Transverse colon (tissue), 4 donors: ENCODE results near the gene RNF4.

Experiments used
- POLR2A ChIP-seq: fragments of 450-650 bp; IDR thresholded peaks from one replicate; pipeline ENCODE4 v1.6.1; 2016; ENCODE audit warnings: antibody characterized with exemption, mild to moderate bottlenecking, moderate library complexity
- POLR2AphosphoS5 ChIP-seq, 3 donors: sonication (generic); formaldehyde crosslinking; IDR thresholded peaks; one replicate each; pipeline ENCODE4 v1.6.1; 2016; ENCODE audit warnings: antibody characterized with exemption in 3 of 3
- TF ChIP-seq, protein P1 (sequence below), 5 experiments: fragments of 200-600 bp in 3 of 5; fragments of 450-650 bp in 2 of 5; sonication (generic) in 3 of 5; IDR thresholded peaks; 1 replicate in 2 of 5; 2 replicates in 3 of 5; pipeline ENCODE4 v1.5.1; 2016 to 2017; ENCODE audit warnings: antibody characterized with exemption in 5 of 5, inconsistent platforms in 3 of 5, mild to moderate bottlenecking in 2 of 5, moderate library complexity in 1 of 5

DNA sequence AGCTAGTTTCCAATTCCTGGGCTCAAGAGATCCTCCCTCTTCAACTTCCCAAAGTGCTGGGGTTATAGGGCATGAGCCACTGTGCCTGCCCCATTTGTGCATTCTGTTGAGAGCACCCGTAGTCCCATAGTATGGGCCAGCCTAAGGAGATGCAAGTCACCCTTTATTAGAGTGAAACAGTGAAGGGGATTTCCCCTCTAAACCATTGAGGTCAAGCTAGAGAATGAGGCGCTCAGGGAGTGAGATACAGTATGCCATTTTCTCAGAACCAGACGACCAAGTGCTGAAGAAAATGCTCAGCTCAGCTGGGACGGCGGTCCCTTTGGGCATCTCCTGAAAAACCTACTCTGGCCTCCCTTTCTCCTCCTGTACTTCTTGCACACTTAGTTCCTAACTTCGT lies 18.7 kb downstream of the RNF4 start:
- TF ChIP-seq POLR2AphosphoS5 (IDR thresholded peaks at IDR 0.05) (no peak), POLR2A (no peak)
- TF ChIP-seq, protein P1, sequence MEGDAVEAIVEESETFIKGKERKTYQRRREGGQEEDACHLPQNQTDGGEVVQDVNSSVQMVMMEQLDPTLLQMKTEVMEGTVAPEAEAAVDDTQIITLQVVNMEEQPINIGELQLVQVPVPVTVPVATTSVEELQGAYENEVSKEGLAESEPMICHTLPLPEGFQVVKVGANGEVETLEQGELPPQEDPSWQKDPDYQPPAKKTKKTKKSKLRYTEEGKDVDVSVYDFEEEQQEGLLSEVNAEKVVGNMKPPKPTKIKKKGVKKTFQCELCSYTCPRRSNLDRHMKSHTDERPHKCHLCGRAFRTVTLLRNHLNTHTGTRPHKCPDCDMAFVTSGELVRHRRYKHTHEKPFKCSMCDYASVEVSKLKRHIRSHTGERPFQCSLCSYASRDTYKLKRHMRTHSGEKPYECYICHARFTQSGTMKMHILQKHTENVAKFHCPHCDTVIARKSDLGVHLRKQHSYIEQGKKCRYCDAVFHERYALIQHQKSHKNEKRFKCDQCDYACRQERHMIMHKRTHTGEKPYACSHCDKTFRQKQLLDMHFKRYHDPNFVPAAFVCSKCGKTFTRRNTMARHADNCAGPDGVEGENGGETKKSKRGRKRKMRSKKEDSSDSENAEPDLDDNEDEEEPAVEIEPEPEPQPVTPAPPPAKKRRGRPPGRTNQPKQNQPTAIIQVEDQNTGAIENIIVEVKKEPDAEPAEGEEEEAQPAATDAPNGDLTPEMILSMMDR (IDR thresholded peaks at IDR 0.05), result no peak
